ENCODE measurements around the gene YWHAG. TPM values are rescaled to one million over a fixed set of nuclear protein-coding genes. Genes with fewer than 3 reads are reported as not detected.
A peak's percentile ranks its signal among the peaks of the same experiment; 100 is the strongest.
"Not testable (repeated sequence)": the region's sequence is repeated elsewhere in the genome, so short reads cannot be mapped to it uniquely, and the experiment has no call there.

The YWHAG gene
- total RNA-seq = 151 and 154 TPM in 2 replicates
- long read RNA-seq, transcript YWHAG-201 (2 exons, 3,750 nt) = major isoform, 7 of 14 reads
- long read RNA-seq, partial matches to known transcripts = 0 of 14 reads
- long read RNA-seq, other reads (novel, unspliced or antisense) = 7 of 14 reads

DNA sequence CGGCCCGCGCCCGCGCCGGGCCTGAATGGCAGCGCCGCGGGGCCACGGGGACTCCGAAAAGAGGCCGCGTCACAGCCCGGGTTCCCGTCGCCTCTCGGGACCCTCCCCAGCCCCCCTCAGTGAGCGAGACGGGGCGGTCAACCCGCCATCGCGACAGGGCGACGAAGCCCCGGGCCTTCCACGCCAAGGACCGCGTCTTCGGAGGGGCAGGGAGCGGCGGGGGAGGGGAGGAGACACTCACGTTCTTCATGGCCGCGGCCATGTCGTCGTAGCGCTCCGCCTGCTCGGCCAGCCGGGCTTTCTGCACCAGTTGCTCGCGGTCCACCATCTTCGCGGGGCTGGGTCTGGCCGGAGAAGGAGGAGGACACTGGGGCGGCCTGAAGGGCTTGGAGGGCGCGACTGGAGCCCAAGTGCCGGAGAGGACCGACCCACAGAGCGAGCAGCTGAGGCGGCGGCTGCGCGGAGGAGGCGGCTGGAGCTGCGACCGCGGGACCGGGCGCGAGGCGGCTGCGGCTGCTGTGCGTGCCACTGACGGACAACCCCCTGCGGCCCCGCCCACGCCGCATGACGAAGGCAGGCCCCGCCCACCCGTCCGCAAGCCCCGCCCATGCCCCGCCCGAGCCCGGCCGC lies at the start of gene YWHAG:
YWHAG (minus strand) TSS at position 511 of the 630 bp plus-strand sequence; CDS start at position 328, 183 bp downstream.
- peak; percentile 98 for DNase-seq (ENCODE audit: extremely low spot score, unreplicated experiment)
- peak within 1 kb of the TSS; percentile 99 for H3K27ac Mint-ChIP-seq (ENCODE audit: unreplicated experiment)
- H3K27me3 Mint-ChIP-seq (ENCODE audit: unreplicated experiment) = no peaks in the 10 kb centered on the region

DNA sequence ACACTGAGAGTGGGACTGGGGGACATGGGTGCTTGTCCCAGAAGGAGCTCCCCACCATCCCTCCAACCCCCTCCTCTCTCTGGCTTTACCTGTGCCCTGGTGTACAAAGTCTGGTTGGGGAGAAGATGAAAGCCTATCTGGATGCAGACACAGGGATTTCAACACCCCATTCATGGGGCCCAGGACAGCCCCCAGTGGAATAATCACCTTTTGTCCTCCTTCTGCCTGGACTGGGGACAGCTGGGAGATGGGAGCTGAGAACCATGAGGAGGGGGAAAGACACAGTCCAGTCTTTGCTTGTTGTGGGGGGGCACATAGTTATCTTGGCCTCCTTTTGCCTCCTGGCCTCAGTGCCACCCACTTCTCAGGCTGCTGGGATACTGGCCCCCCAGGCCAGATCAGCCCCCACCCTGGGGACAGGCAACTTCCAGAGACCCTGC lies 49.4 kb upstream of the YWHAG start:
- TF ChIP-seq, protein P1, sequence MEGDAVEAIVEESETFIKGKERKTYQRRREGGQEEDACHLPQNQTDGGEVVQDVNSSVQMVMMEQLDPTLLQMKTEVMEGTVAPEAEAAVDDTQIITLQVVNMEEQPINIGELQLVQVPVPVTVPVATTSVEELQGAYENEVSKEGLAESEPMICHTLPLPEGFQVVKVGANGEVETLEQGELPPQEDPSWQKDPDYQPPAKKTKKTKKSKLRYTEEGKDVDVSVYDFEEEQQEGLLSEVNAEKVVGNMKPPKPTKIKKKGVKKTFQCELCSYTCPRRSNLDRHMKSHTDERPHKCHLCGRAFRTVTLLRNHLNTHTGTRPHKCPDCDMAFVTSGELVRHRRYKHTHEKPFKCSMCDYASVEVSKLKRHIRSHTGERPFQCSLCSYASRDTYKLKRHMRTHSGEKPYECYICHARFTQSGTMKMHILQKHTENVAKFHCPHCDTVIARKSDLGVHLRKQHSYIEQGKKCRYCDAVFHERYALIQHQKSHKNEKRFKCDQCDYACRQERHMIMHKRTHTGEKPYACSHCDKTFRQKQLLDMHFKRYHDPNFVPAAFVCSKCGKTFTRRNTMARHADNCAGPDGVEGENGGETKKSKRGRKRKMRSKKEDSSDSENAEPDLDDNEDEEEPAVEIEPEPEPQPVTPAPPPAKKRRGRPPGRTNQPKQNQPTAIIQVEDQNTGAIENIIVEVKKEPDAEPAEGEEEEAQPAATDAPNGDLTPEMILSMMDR (IDR thresholded peaks at IDR 0.05) = no peak
- Mint-ChIP-seq H3K36me3 (ENCODE audit: unreplicated experiment) (no peaks in the 10 kb centered on the region), H3K27ac (ENCODE audit: unreplicated experiment) (no peak overlapping the region), H3K4me3 (ENCODE audit: unreplicated experiment) (no peak overlapping the region), H3K9me3 (ENCODE audit: unreplicated experiment) (no peaks in the 10 kb centered on the region), H3K27me3 (ENCODE audit: unreplicated experiment) (no peaks in the 10 kb centered on the region), H3K4me1 (ENCODE audit: unreplicated experiment) (peaks cover 20% of the 10 kb centered on the region)
- no peak for DNase-seq (ENCODE audit: extremely low spot score, unreplicated experiment)

More for the DNA sequence above, at the start of gene YWHAG:
- Mint-ChIP-seq H3K4me1 (ENCODE audit: unreplicated experiment) (peaks cover 51% of the 10 kb centered on the region), H3K4me3 (ENCODE audit: unreplicated experiment) (peak within 1 kb of the TSS; percentile 88), H3K36me3 (ENCODE audit: unreplicated experiment) (peaks cover 25% of the 10 kb centered on the region), H3K9me3 (ENCODE audit: unreplicated experiment) (peaks cover 4% of the 10 kb centered on the region)
- TF ChIP-seq, protein P1 (IDR thresholded peaks at IDR 0.05) = no peak

DNA sequence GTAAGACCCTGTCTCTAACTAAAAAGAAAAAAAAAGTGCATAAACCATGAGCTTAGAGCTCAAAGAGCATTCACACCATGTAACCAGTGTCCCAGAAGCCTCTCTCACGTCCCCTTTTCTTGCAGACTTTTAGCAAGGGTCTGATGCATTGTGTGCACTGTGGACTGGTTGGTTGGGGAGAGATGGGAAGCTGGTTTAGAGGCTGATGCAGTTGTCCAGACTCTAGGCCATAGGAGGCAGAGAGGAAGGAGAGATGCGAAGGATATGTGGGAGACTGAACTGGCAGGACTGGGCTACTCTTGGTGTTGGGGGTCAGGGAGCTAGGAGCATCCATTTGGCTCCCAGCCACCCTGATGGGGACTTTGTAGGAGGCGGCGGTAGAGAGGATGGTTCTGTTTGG lies 48.9 kb upstream of the YWHAG start:
- TF ChIP-seq, protein P1 (IDR thresholded peaks at IDR 0.05) = no peak
- H3K36me3 Mint-ChIP-seq (ENCODE audit: unreplicated experiment) = no peaks in the 10 kb centered on the region
- DNase-seq (ENCODE audit: extremely low spot score, unreplicated experiment) = no peak
- no peaks in the 10 kb centered on the region for H3K9me3 Mint-ChIP-seq (ENCODE audit: unreplicated experiment)
- H3K4me1 Mint-ChIP-seq (ENCODE audit: unreplicated experiment) = peaks cover 20% of the 10 kb centered on the region
- H3K27ac Mint-ChIP-seq (ENCODE audit: unreplicated experiment) = no peak overlapping the region
- no peaks in the 10 kb centered on the region for H3K27me3 Mint-ChIP-seq (ENCODE audit: unreplicated experiment)
- no peak overlapping the region for H3K4me3 Mint-ChIP-seq (ENCODE audit: unreplicated experiment)

DNA sequence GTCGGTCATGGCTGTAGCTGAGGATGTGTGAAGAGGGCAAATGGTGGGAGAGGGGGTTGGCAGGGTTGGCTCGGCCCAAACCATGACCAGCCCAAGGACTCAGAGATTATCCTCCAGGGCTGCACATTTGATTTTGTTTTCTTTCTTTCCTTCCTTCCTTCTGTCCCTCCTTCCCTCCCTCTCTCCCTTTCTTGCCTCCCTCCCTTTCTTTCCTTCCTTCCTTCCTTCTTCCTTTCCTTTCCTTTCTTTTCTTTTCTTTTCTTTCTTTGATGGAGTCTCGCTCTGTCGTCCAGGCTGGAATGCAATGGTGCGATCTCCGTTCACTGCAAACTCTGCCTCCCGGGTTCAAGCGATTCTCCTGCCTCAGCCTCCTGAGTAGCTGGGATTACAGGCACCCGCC lies 46.9 kb upstream of the YWHAG start:
- H3K4me1 Mint-ChIP-seq (ENCODE audit: unreplicated experiment) = peaks cover 8% of the 10 kb centered on the region
- no peaks in the 10 kb centered on the region for H3K9me3 Mint-ChIP-seq (ENCODE audit: unreplicated experiment)
- no peak for DNase-seq (ENCODE audit: extremely low spot score, unreplicated experiment)
- TF ChIP-seq, protein P1 (IDR thresholded peaks at IDR 0.05) = no peak
- H3K4me3 Mint-ChIP-seq (ENCODE audit: unreplicated experiment) = no peak overlapping the region
- H3K27ac Mint-ChIP-seq (ENCODE audit: unreplicated experiment) = no peak overlapping the region
- H3K27me3 Mint-ChIP-seq (ENCODE audit: unreplicated experiment) = no peaks in the 10 kb centered on the region
- H3K36me3 Mint-ChIP-seq (ENCODE audit: unreplicated experiment) = no peaks in the 10 kb centered on the region

DNA sequence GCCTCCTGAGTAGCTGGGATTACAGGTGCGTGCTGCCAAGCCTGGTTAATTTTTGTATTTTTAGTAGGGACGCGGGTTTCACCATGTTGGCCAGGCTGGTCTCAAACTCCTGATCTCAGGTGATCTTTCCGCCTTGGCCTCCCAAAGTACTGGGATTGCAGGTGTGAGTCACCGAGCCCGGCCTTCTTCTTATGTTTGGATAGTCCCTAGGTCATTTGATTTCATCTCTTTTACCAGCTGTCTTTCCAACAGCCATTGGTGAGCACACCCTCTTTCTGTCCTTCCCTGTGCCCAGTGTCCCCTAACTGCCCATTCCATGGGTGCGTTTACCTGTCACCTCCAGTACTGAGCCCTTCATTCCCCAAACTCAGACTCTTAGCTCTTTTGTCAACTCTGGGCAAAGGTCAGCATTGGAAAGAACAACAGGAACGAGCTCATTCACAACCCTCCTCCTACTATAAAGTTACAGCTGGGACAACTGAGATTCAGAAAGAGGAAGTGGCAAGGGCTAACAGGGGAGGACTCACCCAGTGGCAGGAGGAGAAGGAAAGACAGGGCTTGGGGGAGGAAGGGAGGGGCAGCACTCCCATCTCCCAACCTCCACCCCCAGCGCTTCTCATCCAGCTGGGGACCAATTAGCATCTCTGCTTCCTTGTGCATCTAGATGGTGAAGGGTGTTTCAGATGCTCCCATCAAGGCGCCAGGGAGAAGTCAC lies 45.1 kb upstream of the YWHAG start:
- no peak overlapping the region for H3K4me3 Mint-ChIP-seq (ENCODE audit: unreplicated experiment)
- H3K9me3 Mint-ChIP-seq (ENCODE audit: unreplicated experiment) = no peaks in the 10 kb centered on the region
- DNase-seq (ENCODE audit: extremely low spot score, unreplicated experiment) = no peak
- TF ChIP-seq, protein P1 (IDR thresholded peaks at IDR 0.05) = no peak
- peaks cover 3% of the 10 kb centered on the region for H3K4me1 Mint-ChIP-seq (ENCODE audit: unreplicated experiment)
- no peaks in the 10 kb centered on the region for H3K36me3 Mint-ChIP-seq (ENCODE audit: unreplicated experiment)
- no peak overlapping the region for H3K27ac Mint-ChIP-seq (ENCODE audit: unreplicated experiment)
- no peaks in the 10 kb centered on the region for H3K27me3 Mint-ChIP-seq (ENCODE audit: unreplicated experiment)

DNA sequence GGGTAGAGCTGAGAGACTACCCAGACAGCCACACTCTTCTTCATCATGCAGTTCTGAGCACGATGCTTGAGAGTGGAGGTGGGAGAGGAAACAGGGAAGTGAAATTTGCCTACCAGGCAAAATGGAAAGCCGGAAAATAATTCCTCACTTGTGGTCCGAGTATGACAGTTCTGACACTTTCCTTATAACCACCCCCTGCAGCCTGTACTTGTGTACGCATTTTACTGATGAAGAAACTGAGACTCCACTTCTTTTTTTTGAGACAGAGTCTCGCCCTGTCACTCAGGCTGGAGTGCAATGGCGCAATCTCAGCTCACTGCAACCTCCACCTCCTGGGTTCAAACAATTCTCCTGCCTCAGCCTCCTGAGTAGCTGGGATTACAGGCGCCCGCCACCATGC lies 44.3 kb upstream of the YWHAG start:
- not testable (repeated sequence) for H3K36me3 Mint-ChIP-seq (ENCODE audit: unreplicated experiment); H3K9me3 Mint-ChIP-seq (ENCODE audit: unreplicated experiment); H3K27ac Mint-ChIP-seq (ENCODE audit: unreplicated experiment); DNase-seq (ENCODE audit: extremely low spot score, unreplicated experiment); H3K4me1 Mint-ChIP-seq (ENCODE audit: unreplicated experiment); H3K4me3 Mint-ChIP-seq (ENCODE audit: unreplicated experiment); H3K27me3 Mint-ChIP-seq (ENCODE audit: unreplicated experiment)

Measured in osteocyte (in vitro differentiated cells).